SK-N-SH treated with all-trans-retinoic acid at 6 μM for 48 hours (cell line): Measurements from ENCODE around the gene STMN1.

ENCODE experiments used
- ATAC-seq: fragments of 200-7000 bp; cut with Tn5 transposase; 3 replicates; pipeline ENCODE4 v1.9.1; 2020; ENCODE audit warnings: mild to moderate bottlenecking, moderate library complexity
- ARNTL ChIP-seq: fragments of 450-650 bp; formaldehyde crosslinking; IDR thresholded peaks from 2 replicates; pipeline ENCODE4 v1.5.0; 2020; ENCODE audit warnings: low read depth, mild to moderate bottlenecking, moderate library complexity, borderline replicate concordance
- CSDC2 ChIP-seq: fragments of 250-450 bp; sonication (Bioruptor Pico); IDR thresholded peaks from 2 replicates; pipeline ENCODE4 v1.5.0; 2020; ENCODE audit warnings: mild to moderate bottlenecking, moderate library complexity
- ISL1 ChIP-seq: fragments of 250-450 bp; sonication (Bioruptor Pico); IDR thresholded peaks from 2 replicates; pipeline ENCODE4 v2.1.2; 2022; ENCODE audit warnings: mild to moderate bottlenecking, moderate library complexity
- PPARA ChIP-seq: fragments of 250-450 bp; sonication (Bioruptor Pico); IDR thresholded peaks from 2 replicates; pipeline ENCODE4 v1.5.0; 2020; ENCODE audit warnings: mild to moderate bottlenecking, borderline replicate concordance
- RARB ChIP-seq: fragments of 250-450 bp; sonication (Bioruptor Pico); IDR thresholded peaks from 2 replicates; pipeline ENCODE4 v1.8.0; 2021; ENCODE audit warnings: mild to moderate bottlenecking, moderate library complexity
- SNAI2 ChIP-seq: fragments of 250-450 bp; sonication (Bioruptor Pico); IDR thresholded peaks from 2 replicates; pipeline ENCODE4 v1.5.0; 2020; ENCODE audit warnings: mild to moderate bottlenecking, moderate library complexity
- TCF4 ChIP-seq: fragments of 250-450 bp; sonication (Bioruptor Pico); IDR thresholded peaks from 2 replicates; pipeline ENCODE4 v1.8.0; 2021; ENCODE audit warnings: mild to moderate bottlenecking, moderate library complexity, borderline replicate concordance
- TOX ChIP-seq: fragments of 250-450 bp; sonication (Bioruptor Pico); IDR thresholded peaks from 2 replicates; pipeline ENCODE4 v1.8.0; 2021; ENCODE audit warnings: mild to moderate bottlenecking, moderate library complexity, borderline replicate concordance
- ZC3H10 ChIP-seq: fragments of 250-450 bp; sonication (Bioruptor Pico); IDR thresholded peaks from 2 replicates; pipeline ENCODE4 v1.5.1; 2021; ENCODE audit warnings: mild to moderate bottlenecking, moderate library complexity
- ZFP3 ChIP-seq: fragments of 250-450 bp; sonication (Bioruptor Pico); IDR thresholded peaks from 2 replicates; pipeline ENCODE4 v1.5.0; 2020; ENCODE audit warnings: mild to moderate bottlenecking, moderate library complexity
- ZFP30 ChIP-seq: fragments of 450-650 bp; formaldehyde crosslinking; IDR thresholded peaks from 2 replicates; pipeline ENCODE4 v1.5.0; 2022; ENCODE audit warnings: mild to moderate bottlenecking, moderate library complexity
- ZNF565 ChIP-seq: fragments of 450-650 bp; formaldehyde crosslinking; conservative IDR thresholded peaks from 2 replicates; pipeline ENCODE4 v1.5.0; 2020; ENCODE audit warnings: low read depth, mild to moderate bottlenecking, moderate library complexity
- ZNF8 ChIP-seq: fragments of 450-650 bp; formaldehyde crosslinking; IDR thresholded peaks from 2 replicates; pipeline ENCODE4 v1.5.0; 2020; ENCODE audit warnings: mild to moderate bottlenecking, moderate library complexity
- TF ChIP-seq, protein P1 (sequence below): fragments of 250-450 bp; sonication (Bioruptor Pico); IDR thresholded peaks from 2 replicates; pipeline ENCODE4 v1.8.0; 2020; ENCODE audit warnings: mild to moderate bottlenecking, moderate library complexity, borderline replicate concordance
- TF ChIP-seq, protein P2 (sequence below): fragments of 250-450 bp; sonication (Bioruptor Pico); IDR thresholded peaks from 2 replicates; pipeline ENCODE4 v1.5.1; 2021; ENCODE audit warnings: mild to moderate bottlenecking, moderate library complexity
- TF ChIP-seq, protein P3 (sequence below): fragments of 250-450 bp; sonication (Bioruptor Pico); IDR thresholded peaks from 2 replicates; pipeline ENCODE4 v1.8.0; 2021; ENCODE audit warnings: low read depth, mild to moderate bottlenecking, moderate library complexity, borderline replicate concordance
- TF ChIP-seq, protein P4 (sequence below): fragments of 250-450 bp; sonication (Bioruptor Pico); IDR thresholded peaks from 2 replicates; pipeline ENCODE4 v1.5.1; 2020; ENCODE audit warnings: low read depth, mild to moderate bottlenecking, moderate library complexity

The STMN1 gene

DNA sequence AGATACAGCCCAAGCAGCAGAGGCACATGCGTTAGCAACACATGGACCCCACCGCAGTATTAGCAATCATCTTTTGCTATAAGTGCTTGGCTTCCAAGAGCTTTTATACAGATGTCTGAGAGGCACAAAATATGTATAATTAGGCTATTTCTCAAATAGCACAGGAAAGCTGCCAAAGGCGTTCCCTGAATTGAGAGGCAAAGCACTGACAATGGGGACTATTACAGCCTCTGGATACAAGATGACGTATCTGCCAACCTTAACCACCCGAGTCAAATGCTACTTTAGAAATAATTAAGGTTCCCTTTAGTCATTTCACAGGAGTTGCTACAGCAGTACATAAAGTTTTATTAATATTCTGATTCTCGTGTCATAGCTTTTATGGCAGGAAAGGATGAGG, 6.4 kb downstream of the STMN1 start (continued):
- TF ChIP-seq, protein P1, sequence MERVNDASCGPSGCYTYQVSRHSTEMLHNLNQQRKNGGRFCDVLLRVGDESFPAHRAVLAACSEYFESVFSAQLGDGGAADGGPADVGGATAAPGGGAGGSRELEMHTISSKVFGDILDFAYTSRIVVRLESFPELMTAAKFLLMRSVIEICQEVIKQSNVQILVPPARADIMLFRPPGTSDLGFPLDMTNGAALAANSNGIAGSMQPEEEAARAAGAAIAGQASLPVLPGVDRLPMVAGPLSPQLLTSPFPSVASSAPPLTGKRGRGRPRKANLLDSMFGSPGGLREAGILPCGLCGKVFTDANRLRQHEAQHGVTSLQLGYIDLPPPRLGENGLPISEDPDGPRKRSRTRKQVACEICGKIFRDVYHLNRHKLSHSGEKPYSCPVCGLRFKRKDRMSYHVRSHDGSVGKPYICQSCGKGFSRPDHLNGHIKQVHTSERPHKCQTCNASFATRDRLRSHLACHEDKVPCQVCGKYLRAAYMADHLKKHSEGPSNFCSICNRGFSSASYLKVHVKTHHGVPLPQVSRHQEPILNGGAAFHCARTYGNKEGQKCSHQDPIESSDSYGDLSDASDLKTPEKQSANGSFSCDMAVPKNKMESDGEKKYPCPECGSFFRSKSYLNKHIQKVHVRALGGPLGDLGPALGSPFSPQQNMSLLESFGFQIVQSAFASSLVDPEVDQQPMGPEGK = no peak
- no peak for TF ChIP-seq TCF4 (CRISPR knock-in tag)
- TF ChIP-seq, protein P2, sequence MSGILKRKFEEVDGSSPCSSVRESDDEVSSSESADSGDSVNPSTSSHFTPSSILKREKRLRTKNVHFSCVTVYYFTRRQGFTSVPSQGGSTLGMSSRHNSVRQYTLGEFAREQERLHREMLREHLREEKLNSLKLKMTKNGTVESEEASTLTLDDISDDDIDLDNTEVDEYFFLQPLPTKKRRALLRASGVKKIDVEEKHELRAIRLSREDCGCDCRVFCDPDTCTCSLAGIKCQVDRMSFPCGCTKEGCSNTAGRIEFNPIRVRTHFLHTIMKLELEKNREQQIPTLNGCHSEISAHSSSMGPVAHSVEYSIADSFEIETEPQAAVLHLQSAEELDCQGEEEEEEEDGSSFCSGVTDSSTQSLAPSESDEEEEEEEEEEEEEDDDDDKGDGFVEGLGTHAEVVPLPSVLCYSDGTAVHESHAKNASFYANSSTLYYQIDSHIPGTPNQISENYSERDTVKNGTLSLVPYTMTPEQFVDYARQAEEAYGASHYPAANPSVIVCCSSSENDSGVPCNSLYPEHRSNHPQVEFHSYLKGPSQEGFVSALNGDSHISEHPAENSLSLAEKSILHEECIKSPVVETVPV (CRISPR knock-in tag) = no peak

DNA sequence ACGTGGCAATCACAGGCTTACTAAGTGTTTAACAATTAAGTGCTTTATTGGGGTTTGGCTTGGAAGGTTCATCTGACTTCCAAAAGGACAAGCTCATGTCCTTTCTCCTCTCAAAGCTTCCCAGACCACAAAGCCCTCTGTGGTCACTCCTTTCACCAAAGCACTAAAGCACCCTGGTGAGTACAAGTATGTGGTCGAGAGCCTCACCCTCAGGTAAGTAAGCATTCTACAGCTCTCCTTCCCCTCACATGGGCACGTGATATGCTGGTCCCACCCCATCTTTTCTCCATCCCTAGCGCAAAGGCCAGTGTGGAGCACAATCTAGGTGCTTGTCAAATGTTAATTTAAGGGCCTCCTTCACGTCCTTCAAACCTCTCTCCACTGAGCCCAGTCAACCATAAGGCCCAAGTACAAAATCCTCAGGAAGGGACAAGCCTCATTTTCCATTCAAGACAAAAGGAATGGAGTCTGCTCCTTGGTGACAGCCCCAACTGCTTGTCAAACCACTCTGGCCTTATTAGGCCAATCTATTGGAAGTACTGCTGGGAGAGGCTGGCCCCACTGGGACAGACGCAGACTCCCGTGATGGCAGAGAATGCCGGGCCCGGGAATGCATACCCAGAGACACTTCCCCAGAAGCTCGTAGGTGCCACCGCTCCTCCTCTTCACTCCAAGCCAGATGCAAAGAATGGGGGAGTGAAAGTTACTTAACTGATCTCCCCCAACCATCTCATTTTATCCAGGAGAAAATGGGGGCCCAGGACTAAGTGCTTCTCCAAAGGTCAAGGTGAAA, 7.8 kb downstream of the STMN1 start:
- TF ChIP-seq, protein P3, sequence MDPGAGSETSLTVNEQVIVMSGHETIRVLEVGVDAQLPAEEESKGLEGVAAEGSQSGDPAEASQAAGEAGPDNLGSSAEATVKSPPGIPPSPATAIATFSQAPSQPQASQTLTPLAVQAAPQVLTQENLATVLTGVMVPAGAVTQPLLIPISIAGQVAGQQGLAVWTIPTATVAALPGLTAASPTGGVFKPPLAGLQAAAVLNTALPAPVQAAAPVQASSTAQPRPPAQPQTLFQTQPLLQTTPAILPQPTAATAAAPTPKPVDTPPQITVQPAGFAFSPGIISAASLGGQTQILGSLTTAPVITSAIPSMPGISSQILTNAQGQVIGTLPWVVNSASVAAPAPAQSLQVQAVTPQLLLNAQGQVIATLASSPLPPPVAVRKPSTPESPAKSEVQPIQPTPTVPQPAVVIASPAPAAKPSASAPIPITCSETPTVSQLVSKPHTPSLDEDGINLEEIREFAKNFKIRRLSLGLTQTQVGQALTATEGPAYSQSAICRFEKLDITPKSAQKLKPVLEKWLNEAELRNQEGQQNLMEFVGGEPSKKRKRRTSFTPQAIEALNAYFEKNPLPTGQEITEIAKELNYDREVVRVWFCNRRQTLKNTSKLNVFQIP (CRISPR knock-in tag) = no peak
- TF ChIP-seq CSDC2 (CRISPR knock-in tag) (no peak), TCF4 (CRISPR knock-in tag) (no peak), TOX (CRISPR knock-in tag) (no peak), ZC3H10 (CRISPR knock-in tag) (no peak), RARB (CRISPR knock-in tag) (no peak), ZNF565 (CRISPR knock-in tag) (no peak), ISL1 (no peak), ZNF8 (CRISPR knock-in tag) (no peak), SNAI2 (CRISPR knock-in tag) (no peak)
- TF ChIP-seq, protein P4, sequence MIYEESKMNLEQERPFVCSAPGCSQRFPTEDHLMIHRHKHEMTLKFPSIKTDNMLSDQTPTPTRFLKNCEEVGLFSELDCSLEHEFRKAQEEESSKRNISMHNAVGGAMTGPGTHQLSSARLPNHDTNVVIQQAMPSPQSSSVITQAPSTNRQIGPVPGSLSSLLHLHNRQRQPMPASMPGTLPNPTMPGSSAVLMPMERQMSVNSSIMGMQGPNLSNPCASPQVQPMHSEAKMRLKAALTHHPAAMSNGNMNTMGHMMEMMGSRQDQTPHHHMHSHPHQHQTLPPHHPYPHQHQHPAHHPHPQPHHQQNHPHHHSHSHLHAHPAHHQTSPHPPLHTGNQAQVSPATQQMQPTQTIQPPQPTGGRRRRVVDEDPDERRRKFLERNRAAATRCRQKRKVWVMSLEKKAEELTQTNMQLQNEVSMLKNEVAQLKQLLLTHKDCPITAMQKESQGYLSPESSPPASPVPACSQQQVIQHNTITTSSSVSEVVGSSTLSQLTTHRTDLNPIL = no peak
- no peak for ATAC-seq

DNA sequence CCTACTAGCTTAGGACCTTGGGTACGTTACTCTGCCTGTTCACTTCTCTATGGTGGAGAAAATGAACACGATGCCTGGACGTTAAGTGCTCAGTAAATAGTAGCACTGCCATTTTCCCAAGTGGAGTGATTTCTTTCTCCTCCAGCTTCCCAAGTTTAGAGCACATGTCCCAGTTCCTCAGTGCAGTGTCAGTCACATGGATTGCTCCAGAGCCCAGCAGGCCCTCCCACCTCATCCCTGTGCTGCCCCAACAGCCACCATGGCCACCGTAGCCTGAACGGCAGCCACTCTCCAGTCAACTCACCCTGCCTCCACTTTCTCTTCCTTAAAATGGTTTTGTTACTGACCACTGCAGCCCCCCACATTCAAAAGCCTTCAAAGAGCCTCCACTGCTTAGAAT, 8.5 kb downstream of the STMN1 start:
- no peak for TF ChIP-seq ZC3H10 (CRISPR knock-in tag)
- TF ChIP-seq, protein P3 (CRISPR knock-in tag) = no peak
- no peak for TF ChIP-seq TOX (CRISPR knock-in tag)
- TF ChIP-seq RARB (CRISPR knock-in tag) = no peak
- TF ChIP-seq CSDC2 (CRISPR knock-in tag) = no peak
- TF ChIP-seq ARNTL (CRISPR knock-in tag) = no peak
- TF ChIP-seq ZNF565 (CRISPR knock-in tag) = no peak
- no peak for TF ChIP-seq PPARA (CRISPR knock-in tag)
- TF ChIP-seq ZFP3 (CRISPR knock-in tag) = no peak
- TF ChIP-seq, protein P2 (CRISPR knock-in tag) = no peak
- no peak for TF ChIP-seq ZNF8 (CRISPR knock-in tag)
- no peak for ATAC-seq

DNA sequence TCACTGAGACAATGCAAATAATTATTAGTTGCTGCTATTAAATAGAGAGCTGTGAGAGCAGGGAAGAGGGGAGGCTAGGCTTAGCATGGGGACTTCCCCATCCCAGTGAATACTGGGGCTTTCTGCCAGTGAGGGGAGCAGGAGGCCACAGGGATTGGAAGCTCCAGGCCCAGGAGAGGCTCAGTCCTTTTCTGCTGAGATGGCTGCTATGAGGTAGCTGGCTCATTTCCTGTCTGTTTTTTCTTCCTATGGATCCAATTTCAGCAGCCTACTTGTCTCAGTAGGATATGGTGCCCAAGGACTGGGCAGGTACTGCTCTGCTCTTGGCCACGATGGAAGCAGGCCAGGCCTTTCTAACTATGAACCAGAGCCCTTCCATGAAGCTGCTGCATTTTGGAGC, 10.0 kb downstream of the STMN1 start:
- TF ChIP-seq, protein P3 (CRISPR knock-in tag) = no peak
- TF ChIP-seq ZFP30 (CRISPR knock-in tag) (no peak), ZFP3 (CRISPR knock-in tag) (no peak), ZC3H10 (CRISPR knock-in tag) (no peak)
- TF ChIP-seq, all 23 proteins: peak for 0
- ATAC-seq = peak; percentile 47
